HG03103 (cell line): ENCODE measurements around the gene PRKAG2.

Source experiments
- ATAC-seq: cut with Tn5 transposase; IDR thresholded peaks from one replicate; pipeline ENCODE4 v1.9.1; 2021; ENCODE audit warnings: low read depth; ENCODE audit not compliant: unreplicated experiment

The PRKAG2 gene

GRCh38 chr7:151704960-151705635 is 171.8 kb downstream of the PRKAG2 start:
- no peak for ATAC-seq

DNA sequence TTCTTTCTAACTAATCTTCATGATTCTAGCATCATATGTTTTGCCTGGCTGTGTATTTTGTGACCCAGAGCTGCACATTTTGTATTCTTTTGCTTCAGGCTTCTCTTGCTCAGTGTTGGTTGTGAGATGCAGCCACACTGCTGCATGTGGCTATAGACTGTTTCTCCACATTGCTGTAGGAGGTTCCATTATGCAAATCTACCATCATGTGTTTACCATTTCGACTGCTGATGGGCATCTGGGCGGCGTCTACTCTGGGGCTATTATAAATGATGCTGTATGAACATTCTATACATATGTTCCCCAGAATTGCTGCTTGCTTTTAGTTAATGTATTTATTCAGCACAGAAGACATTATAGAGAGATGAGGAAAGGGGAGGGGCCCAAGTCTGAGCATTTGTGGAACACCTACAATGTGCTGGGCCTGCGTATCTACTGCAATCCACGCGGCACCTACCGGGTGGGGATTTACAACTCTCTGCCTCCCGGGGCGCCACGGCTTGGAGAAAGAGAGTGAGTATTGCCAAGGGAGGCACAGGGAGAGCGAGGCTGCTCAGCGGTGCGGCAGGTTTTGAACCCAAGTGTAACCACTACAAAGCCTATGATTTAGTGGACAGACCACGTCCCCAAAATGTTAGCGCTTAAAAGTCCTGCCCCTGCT is 172.5 kb downstream of the PRKAG2 start:
- ATAC-seq: no peak

GRCh38 chr7:151702961-151703360 is 174.0 kb downstream of the PRKAG2 start:
- no peak for ATAC-seq

DNA sequence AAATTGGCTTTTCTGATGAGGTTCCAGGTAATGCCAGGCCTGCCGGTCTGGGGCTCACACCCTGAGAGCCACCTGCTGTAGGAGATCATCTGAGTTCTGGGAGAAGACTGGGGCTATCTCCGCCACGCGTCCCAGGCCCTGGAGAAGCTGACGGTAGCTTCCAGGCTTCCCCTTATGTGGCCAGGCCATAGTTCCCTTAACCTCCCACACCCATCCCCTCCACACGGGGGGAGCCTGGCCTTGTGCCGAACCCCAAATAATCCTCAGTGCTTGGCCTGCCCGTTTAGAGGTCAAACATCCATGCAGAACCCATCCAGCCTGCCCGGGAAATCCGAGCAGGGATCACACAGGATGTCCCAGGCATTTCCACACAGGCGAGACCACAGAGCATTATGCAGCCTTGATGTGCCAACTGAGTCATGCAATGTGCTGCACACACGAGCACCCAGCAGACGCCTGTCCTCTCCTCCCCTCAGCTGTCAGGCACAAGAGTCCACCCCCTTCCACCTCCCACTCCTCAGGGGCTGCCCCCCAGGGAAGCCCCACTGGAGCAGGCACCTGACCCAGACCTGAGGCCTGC is 176.2 kb downstream of the PRKAG2 start:
- ATAC-seq: no peak

- ATAC-seq: no peak
Observed at GRCh38 chr7:151699928-151700319, 177.0 kb downstream of the PRKAG2 start.

GRCh38 chr7:151699147-151699927 is 177.6 kb downstream of the PRKAG2 start:
- ATAC-seq: no peak

DNA sequence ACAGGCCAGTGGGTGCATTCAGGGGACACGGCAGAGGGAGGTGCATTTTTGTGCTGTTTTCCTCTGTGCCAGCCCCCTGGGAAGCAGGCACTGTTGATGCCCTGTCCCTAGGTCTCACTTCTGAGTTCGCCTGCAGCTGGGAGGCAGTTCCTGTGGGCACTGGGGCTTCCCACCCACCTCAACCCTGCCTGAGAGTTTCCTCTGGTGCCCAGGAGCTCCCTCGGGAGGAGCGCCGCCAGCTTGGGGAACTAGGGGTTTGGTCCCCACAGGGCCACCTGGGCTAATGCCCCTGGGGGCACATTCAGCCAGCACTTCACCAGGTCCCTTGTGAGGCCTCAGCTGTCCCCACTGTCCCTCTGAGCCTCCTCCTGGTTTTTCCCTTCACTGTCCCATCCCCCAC is 179.0 kb downstream of the PRKAG2 start:
- no peak for ATAC-seq

DNA sequence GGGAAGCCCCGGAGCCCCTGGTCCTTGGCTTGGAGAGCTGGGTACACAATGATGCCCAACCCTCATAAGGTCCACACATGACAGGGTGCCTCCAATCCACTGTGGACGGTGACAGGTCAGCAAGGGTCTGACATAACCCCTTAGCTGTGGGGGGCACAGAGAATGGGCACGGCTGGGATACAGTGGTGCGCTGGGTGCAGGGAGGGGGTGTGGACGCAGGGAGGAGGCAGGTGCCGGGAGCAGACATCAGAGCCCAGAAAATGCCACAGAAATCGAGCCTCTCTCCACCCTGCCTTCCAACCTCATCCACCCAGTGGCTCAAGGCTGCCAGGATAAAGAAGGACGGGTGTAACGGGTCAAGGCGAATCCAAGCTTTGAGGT is 179.4 kb downstream of the PRKAG2 start:
- no peak for ATAC-seq

GRCh38 chr7:151696721-151697514 is 180.0 kb downstream of the PRKAG2 start:
- ATAC-seq: no peak

DNA sequence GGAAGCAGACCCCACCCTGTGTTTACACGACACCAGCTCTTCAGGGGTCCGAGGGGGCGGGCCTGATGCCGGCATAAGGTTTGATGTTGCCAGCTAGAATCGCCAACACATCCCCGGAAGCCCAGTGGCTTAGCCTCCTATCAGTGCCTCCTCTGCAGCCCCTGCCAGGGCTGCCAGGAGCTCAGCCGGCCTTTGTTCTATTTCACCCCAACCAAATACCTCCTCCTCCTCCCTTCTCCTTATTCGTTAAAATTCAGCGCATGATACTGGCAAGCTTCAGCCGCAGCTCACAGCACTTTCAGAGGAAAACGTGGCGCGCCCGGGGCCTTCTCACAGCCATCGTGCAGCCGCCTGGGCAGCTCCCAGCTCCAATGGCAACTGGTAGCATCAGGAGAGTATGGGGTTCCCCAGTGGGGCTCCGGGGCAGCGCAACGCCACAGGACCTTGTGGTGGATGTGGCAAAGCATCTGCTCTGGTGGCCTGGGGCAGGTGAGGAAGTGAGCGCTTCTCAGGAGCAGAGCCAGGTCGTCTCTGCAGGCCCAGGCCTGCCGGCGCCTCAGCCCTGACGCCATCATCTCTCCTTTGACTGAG is 180.9 kb downstream of the PRKAG2 start:
- ATAC-seq: no peak

DNA sequence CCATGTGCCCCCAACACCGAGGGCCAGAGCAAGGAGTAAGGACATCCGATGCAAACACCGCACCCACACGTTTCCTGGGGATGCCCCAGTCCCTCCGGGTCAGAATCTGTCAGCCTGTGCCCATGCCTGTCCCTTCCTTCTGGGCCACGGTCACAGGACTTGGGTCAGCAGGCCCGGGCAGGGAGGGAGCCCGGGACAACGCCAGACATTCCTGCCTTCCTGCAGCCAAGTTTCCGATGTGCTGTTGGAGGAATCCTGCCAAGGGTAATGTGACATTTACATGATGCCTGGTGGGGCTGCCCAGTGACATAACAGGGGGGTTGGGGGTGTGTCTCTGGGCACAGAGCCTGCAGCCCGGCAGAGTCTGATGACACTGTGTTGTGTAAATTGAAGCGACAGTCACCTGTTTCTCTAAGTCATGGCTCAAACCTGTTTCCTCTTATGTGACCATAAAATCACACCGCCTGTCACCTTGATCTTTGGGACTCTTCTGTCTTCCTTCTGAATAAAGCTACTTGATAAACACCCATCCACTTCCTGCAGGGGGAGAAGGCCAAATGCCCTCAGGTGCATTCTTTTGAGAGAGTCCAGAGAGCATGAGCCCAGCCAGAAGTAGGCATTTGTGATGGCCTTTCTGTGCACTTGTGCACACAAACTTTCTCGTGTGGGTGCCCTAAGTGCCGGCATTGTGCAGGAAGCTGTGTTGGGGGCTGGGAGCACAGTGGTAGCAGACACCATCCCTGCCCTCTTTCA is 181.9 kb downstream of the PRKAG2 start:
- ATAC-seq: no peak

- ATAC-seq: no peak
Observed at GRCh38 chr7:151694441-151694827, 182.5 kb downstream of the PRKAG2 start.

DNA sequence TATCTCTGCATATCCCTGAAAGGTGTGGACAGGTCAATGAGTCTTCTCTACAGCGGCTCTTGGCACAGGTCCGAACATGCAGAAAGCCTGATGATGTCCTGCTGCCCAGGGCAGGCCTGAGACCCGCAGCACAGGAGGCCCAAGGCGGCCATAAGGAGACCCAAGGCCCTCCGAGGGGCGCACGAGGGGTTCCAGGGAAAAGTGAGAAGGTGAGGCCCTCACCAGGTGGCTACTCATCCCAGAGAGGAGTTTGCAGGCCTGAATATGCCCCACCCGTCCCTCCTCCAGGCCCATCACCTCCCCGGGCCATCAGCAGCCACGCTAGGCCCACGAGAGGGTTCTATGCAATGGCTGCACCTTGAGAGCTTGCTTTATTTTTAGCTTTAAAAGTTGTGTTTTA is 183.8 kb downstream of the PRKAG2 start:
- no peak for ATAC-seq

- ATAC-seq: no peak
Observed at GRCh38 chr7:151692721-151693120, 184.2 kb downstream of the PRKAG2 start.

GRCh38 chr7:151691449-151691848 is 185.5 kb downstream of the PRKAG2 start:
- ATAC-seq: no peak

DNA sequence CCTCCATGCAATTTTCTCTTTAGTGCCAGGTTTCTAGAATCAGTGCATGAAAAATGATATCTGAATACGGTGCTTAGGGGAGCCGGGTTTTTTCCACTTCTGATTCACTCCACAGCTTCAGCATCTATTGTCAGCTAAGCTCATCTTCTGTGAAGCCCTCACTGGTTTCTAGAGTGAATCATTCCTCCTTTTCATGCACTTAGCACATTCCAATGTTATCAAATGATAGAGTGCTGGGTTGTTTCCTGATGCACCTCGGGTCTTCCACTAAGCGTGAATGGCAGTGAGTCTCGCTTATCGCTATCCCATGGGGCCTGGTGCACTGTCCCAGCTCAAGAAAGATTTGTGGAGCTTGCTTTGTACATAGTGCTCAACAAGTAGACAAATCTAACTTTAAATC is 186.3 kb downstream of the PRKAG2 start:
- no peak for ATAC-seq

- no peak for ATAC-seq
Observed at GRCh38 chr7:151689196-151689971, 187.5 kb downstream of the PRKAG2 start.

GRCh38 chr7:151688236-151688780 is 188.6 kb downstream of the PRKAG2 start:
- ATAC-seq: no peak
